GM18519 (cell line): ENCODE results near the gene PAX5.
"Not testable (repeated sequence)": the region's sequence is repeated elsewhere in the genome, so short reads cannot be mapped to it uniquely, and the experiment has no call there.

Source experiments
- ATAC-seq: cut with Tn5 transposase; IDR thresholded peaks from one replicate; pipeline ENCODE4 v1.9.1; 2021; ENCODE audit warnings: mild to moderate bottlenecking, moderate library complexity; ENCODE audit not compliant: unreplicated experiment, low FRiP score

The PAX5 gene

GRCh38 chr9:36889844-36890243 lies 144.2 kb downstream of the PAX5 start:
- ATAC-seq, result no peak

DNA sequence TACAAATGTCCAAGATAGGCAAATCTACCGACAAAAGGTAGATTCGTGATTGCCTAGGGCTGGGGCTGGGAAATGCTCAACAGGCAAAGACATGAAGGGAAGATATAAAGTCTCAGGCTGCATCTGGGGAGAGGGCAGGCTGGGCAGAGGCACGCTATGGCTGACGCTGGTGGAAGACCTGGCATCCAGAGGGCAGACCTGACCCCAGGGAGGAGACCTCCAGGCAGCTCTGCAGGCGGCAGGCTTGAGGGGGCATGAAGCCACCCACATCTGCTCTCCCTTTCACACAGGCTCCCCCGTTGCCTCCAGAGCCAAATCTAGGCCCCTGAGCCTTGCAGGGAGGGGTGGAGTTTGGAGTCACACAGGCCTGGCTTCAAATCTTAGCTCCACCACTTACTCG lies 145.5 kb downstream of the PAX5 start:
- ATAC-seq, result no peak

DNA sequence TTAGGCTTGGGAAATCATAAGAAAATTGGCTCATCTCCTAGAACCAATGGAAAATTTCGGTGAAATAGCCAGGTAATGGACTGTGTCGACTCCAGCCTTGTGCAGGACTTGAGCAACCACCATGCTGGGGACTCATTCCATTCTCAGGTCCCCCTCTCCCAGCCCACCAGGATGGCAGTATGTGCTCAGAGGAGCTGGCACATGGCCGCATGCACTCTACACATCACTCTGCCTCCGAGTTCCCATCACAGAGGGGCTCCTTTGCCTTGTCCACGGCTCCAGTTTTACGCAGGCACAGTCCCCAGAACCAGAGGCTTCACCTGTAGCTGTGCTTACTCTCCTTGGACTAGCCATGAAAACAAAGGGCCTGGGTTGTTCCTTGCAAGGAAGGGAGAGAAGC lies 149.3 kb downstream of the PAX5 start:
- no peak for ATAC-seq

- ATAC-seq, result no peak
These were observed 151.5 kb downstream of the PAX5 start for GRCh38 chr9:36882594-36882993.

DNA sequence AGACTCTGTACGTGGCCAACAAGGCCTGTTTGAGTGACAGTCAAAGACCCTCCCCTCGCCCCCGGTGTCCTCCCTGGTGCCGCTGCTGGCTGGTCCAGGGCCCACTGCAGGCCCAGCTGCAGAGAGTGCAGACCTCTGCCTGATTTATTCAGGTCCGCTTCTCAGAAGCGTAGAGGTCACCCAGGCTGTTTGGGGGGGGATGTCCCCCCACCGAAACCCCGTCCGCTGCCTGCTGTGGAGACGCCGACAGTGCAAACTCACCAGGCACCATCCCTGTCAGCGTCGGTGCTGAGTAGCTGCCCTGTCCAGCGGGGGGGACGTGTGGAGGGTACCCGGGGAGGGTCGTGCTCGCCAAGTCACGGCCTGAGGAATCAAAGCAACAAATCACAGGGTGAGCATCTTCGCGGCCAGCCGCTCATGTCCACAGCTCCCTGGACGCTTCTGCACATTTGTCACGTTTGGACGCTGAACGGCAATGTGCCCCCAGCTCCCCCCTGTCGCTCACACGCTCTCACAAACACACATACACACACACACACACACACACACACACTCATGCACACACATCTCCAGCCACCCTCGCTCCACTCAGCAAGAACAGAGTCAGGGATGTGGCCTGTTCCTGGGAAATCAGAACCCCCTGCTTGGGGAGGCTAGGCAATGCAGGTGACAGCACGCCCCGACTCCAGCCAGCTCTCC lies 152.2 kb downstream of the PAX5 start:
- no peak for ATAC-seq

DNA sequence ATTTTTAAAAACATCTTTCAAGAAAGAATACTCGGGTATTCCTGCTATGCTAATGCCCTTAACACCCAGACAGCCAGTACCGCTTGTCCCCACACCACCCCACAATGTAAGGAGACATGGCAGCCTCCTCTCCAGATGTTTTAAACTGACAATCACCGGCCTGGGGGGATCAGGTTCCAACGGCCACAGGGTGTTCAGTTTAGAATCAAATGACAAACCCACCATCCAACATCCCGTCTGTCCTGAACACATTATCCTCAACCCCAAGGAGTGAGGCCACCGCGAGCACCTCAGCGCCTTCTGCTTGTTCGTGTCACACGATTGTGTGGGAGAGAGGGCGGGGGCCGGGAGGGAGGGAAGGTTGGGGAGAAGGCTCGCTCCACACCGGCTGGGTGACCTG lies 152.8 kb downstream of the PAX5 start:
- no peak for ATAC-seq

DNA sequence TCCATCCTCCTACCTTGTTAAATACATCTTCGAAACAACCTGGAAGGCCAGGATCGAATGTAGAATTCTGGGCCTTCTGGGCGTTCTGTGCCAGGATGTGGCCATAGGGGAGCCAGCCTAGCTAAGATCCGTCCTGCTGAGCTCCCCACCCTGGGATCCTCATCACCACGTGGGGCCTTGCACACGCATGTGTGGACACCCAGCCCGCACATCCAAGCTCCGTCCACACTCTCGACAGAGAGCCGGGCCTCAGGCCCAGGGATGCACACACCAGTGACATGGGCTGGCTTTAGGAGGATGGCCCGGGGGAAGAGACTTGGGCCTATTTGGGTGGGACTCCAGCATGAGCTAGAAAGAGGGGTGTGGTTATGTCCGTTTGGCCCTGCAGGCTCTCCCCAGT lies 154.0 kb downstream of the PAX5 start:
- no peak for ATAC-seq

GRCh38 chr9:36878986-36879982 lies 154.8 kb downstream of the PAX5 start:
- ATAC-seq, result peak; percentile 53

GRCh38 chr9:36877239-36877638 lies 156.8 kb downstream of the PAX5 start:
- no peak for ATAC-seq

DNA sequence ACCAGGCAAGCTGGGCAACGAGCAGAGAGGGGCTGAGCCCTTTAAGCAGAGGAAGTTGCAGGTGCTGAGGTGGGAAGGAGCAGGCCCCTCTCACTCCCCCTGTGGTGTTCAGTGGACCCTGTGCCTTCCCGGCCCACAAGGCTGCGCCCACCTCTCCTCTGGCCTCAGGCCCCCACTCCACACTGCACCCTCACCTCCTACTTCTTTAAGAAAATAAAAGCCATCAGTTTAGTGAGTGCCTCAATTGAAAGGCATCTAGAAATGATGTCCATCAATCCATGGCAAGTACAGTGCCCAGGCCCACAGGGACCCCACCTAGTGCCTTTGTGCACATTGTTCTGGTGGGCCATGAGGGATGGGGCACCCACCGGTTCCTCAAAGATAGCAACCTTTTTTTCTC lies 158.0 kb downstream of the PAX5 start:
- ATAC-seq, result no peak

GRCh38 chr9:36874921-36875320 lies 159.1 kb downstream of the PAX5 start:
- no peak for ATAC-seq

GRCh38 chr9:36874261-36874660 lies 159.8 kb downstream of the PAX5 start:
- no peak for ATAC-seq

DNA sequence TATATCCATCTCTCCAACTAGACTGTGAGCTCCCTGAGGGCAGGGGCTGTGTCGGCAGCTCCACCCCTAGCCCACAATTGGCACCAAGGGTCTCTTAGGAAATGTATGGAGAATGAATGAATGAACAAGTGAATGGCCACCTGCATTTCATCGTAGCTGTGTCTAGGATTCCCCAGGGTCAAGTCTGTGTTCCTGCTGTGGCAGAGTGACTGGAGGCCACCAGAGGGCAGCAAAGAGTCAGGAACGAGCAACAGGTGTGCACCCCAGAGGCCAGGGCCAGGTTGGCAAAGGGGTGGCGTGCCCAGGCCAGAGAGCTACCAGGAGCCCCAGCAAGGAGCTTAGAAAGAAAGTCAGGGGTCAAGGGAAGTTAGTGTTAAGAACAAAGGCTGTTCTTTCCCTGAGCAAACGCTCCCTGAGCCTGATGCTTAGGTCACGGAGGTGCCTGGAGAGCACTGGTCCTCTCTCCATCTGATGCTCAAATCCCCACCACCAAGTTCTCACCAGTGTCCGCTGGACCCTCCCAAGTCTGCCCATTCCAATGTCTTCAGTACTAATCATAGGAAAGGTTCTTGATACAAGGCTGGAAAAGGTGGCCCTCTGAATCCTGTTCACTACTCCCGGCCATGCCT lies 160.7 kb downstream of the PAX5 start:
- ATAC-seq, result peak; percentile 43

- no peak for ATAC-seq
These were observed 161.4 kb downstream of the PAX5 start for GRCh38 chr9:36872641-36873040.

DNA sequence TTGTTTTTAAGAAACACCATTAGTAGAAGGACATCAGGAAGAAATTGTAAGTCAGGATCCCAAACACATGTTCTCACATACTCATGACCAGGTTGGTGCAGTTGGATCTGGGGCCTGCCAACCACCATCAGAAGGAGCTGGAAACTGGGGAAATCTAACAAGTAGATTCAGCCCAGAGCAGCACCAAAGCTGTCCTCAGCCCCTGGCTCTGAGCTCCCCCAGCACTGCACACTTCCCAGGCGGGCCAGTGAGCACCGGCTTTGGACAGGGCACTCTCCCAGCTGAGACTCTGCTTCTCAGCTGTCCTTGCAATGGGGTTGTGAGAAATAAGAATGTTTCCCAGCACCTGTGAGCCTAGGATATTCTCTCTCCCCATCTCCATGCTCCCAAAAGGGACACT lies 162.5 kb downstream of the PAX5 start:
- no peak for ATAC-seq

DNA sequence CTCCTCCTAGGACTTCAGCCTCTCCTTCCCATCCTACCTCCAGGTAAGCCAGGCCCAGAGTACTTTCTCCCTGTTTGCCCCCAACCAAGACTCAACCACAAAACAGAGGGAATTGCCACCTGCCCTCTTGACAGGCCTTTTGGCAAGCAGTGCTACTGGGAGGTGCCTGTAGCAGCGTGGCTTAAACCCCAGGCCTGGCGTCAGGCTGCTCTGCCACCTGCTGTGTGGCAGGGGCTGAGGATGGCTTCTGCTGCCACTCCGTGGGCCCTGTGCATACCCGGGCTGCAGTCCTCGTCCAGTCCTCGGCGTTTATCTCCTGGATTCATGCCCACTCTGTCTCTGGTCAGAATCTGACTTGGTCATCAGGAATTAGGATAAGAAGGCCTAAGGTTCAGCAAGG lies 163.1 kb downstream of the PAX5 start:
- ATAC-seq, result no peak

DNA sequence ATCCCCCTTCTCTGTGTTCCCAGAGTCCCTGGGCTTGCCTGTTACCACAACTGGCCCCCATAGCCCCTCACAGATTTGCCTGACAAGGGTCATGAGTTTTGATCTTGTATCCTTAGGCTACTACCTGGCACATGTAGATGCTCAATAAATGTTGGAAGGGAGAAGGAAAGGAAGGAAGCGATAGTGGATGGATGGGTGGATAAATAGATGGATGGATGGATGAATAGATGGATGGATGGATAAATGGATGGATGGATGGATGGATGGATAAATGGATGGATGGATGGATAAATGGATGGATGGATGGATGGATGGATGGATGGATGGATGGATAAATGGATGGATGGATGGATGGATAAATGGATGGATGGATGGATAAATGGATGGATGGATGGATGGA lies 164.5 kb downstream of the PAX5 start:
- ATAC-seq, result not testable (repeated sequence)

DNA sequence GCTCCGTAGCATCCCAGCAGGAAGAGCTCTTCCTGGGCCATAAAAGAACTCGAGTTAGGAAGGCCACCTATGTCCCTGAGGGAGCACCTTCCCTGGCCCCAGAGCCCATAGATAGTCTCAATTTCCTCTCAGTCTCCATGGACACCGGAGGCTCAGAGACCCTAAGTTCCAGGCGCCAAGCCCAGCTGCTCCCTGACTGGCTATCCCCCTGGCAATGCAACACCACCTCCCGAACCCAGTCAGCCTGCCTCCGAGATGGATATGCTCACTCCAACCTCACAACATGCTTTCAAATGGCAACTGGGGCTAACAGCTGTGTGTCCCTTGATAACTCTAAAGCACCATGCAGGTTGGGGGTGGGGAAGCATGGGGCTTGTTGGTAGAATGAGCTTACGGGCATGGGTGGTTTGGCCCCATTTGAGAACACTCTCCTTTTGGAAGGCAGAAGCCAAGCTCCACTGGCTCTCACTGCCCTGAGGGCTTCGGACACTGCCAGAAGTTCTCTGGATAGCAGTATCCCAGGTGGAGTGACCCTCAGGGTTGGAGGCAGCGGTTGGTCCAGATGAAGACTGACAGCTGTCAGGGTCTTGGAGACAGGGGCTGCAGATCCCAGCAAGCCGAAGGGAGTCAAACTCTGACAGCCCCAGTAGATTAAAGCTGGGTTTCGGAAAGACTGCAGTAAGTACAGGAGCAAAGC lies 165.3 kb downstream of the PAX5 start:
- ATAC-seq, result no peak

DNA sequence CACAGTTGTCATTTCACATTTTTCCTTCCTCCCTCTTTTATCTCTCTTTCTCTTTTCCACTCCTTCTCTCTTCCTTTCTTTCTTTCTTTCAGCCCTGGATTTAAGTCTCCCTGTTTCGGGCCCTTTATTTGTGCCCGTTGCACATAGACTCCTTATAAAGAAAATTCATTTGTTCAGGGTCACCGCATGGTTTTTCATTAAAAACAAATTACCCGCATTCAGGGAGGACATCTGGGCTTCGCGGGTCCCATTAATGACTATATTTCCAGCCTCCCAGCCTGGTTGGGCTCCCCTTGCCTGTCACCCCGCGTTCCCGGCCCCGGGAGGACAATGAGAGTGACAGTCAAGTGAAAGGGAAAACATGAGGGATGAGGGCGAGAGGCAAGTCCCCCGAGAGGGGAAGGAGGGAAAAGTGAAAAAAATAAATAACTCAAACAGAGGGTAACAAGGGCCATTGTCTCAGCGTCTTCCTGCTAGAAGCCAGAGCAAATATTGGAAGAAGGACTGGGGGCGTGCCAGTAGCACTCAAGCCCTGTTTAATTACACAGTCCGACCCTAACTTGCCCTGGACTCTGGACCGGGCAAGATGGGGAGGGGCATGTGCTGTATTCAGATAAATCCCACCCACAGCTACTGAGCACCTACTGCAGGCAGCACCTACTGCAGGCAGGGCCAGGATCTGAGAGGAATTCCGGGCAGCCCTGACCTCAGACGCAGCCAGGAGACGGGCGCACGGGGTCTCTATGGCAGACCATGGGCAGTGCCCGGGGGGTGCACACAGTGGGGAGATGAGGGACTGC lies 166.2 kb downstream of the PAX5 start:
- ATAC-seq, result no peak

- ATAC-seq, result no peak
These were observed 166.8 kb downstream of the PAX5 start for GRCh38 chr9:36867241-36867640.
